ENCODE results near the gene BTD. TPM values are rescaled to one million over a fixed set of nuclear protein-coding genes. Genes with fewer than 3 reads are reported as not detected.

Gene BTD
- total and polyA plus RNA-seq, 10 of the 15 experiments (the other 5 are each of a cell fraction or from before 2014, with no cell fraction given) = 3.4 to 10.3 (median 5.0) TPM

- ATAC-seq (no peak), FAIRE-seq (no peak), DNase-seq (ENCODE audit: low read depth, low spot score) (no peak)
- no peaks in the 10 kb centered on the region for H3K79me2 ChIP-seq (ENCODE audit: control insufficient read depth, insufficient read depth, low read length)
- TF ChIP-seq SUZ12 (IDR thresholded peaks at IDR 0.05; ENCODE audit: unreplicated experiment) (no peak), CHD4 (IDR thresholded peaks at IDR 0.05) (no peak), CEBPB (IDR thresholded peaks at IDR 0.05; ENCODE audit: borderline replicate concordance in 1 of 2, low read depth in 2 of 2, low read length in 2 of 2) (no peak), SIN3A (IDR thresholded peaks at IDR 0.05; ENCODE audit: low read depth, low read length) (no peak), RUNX3 (IDR thresholded peaks at IDR 0.05; ENCODE audit: low read length) (no peak)
- H3K27me3 ChIP-seq (replicated peaks in 1 of 2; ENCODE audit: control insufficient read depth in 2 of 2, insufficient read depth in 2 of 2, low read length in 1 of 2) = no peaks in the 10 kb centered on the region
- in situ Hi-C loops (cut with MboI) (no loop called here), intact Hi-C loops (cut with micrococcal nuclease; ENCODE audit: unreplicated experiment) (no loop called here)
- CTCF ChIA-PET = interaction anchor here (0.7 to 1.2 kb wide), 2 partner anchors 15 to 306 kb away, joined by 3 to 7 read pairs; no protein-coding TSS in a partner anchor
- H3K9me3 ChIP-seq (replicated peaks; ENCODE audit: control insufficient read depth, insufficient read depth, low read length) = no peaks in the 10 kb centered on the region
- no peak overlapping the region for H3K4me2 ChIP-seq (ENCODE audit: control insufficient read depth, insufficient read depth)
- no peak overlapping the region for H3K9ac ChIP-seq (ENCODE audit: control insufficient read depth, insufficient read depth, low read length)
- H2AFZ ChIP-seq (ENCODE audit: control insufficient read depth, low read depth, low read length) = no peak overlapping the region
- BruUV-seq (replicated peaks) = no TSS peak
- POLR2A ChIA-PET = interaction anchor here (0.5 to 0.8 kb wide), 2 partner anchors 25 to 41 kb away, joined by 3 read pairs; no protein-coding TSS in a partner anchor
- RAD21 ChIA-PET (ENCODE audit: unreplicated experiment) = no interaction called here
- 96% methylated on average over 1 of the region's 1 CpG for WGBS (ENCODE audit: insufficient coverage, insufficient replicate concordance, low lambda C conversion rate, missing lambda C conversion rate)
- no peaks in the 10 kb centered on the region for H4K20me1 ChIP-seq (ENCODE audit: control insufficient read depth, insufficient read depth)
- no peak overlapping the region for H3K4me3 ChIP-seq
- no peak overlapping the region for H3K27ac ChIP-seq (ENCODE audit: control insufficient read depth, insufficient read depth)
- H3K4me1 ChIP-seq (ENCODE audit: control insufficient read depth, insufficient read depth, low read length) = no peaks in the 10 kb centered on the region
- H3K36me3 ChIP-seq (ENCODE audit: control insufficient read depth in 2 of 2, insufficient read depth in 2 of 2, low read length in 1 of 2) = no peaks in the 10 kb centered on the region
- SMC1A ChIA-PET (ENCODE audit: uncharacterized antibody, unreplicated experiment) = interaction anchor here (0.7 to 2.0 kb wide), 3 partner anchors 72 to 200 kb away, joined by 3 to 8 read pairs (median 3); no protein-coding TSS in a partner anchor
These were observed 10.5 kb downstream of the BTD start for GRCh38 chr3:15612001-15612400.

- no peaks in the 10 kb centered on the region for H3K79me2 ChIP-seq (ENCODE audit: control insufficient read depth, insufficient read depth, low read length)
- no peaks in the 10 kb centered on the region for H4K20me1 ChIP-seq (ENCODE audit: control insufficient read depth, insufficient read depth)
- H3K27ac ChIP-seq (ENCODE audit: control insufficient read depth, insufficient read depth) = no peak overlapping the region
- FAIRE-seq (no peak), DNase-seq (ENCODE audit: low read depth, low spot score) (no peak), ATAC-seq (no peak)
- intact Hi-C loops (cut with micrococcal nuclease; ENCODE audit: unreplicated experiment) (no loop called here), in situ Hi-C loops (cut with MboI) (no loop called here)
- SMC1A ChIA-PET (ENCODE audit: uncharacterized antibody, unreplicated experiment) = interaction anchor here (1.6 kb wide), 1 partner anchor 11 kb away, joined by 5 read pairs; no protein-coding TSS in a partner anchor
- H3K27me3 ChIP-seq (replicated peaks in 1 of 2; ENCODE audit: control insufficient read depth in 2 of 2, insufficient read depth in 2 of 2, low read length in 1 of 2) = no peaks in the 10 kb centered on the region
- no peaks in the 10 kb centered on the region for H3K36me3 ChIP-seq (ENCODE audit: control insufficient read depth in 2 of 2, insufficient read depth in 2 of 2, low read length in 1 of 2)
- H3K4me1 ChIP-seq (ENCODE audit: control insufficient read depth, insufficient read depth, low read length) = no peaks in the 10 kb centered on the region
- POLR2A ChIA-PET = interaction anchor here (0.6 kb wide), 1 partner anchor 1051 kb away, joined by 3 read pairs; no protein-coding TSS in a partner anchor
- RAD21 ChIA-PET (ENCODE audit: unreplicated experiment) = no interaction called here
- WGBS (ENCODE audit: insufficient coverage, insufficient replicate concordance, low lambda C conversion rate, missing lambda C conversion rate) = 89% methylated on average over 1 of the region's 1 CpG
- peaks cover under 1% of the 10 kb centered on the region; the same call in 1 of the 3 replicates for H3K9me3 ChIP-seq (replicated peaks; ENCODE audit: control insufficient read depth, insufficient read depth, low read length)
- no peak overlapping the region for H3K9ac ChIP-seq (ENCODE audit: control insufficient read depth, insufficient read depth, low read length)
- H2AFZ ChIP-seq (ENCODE audit: control insufficient read depth, low read depth, low read length) = no peak overlapping the region
- no peak overlapping the region for H3K4me2 ChIP-seq (ENCODE audit: control insufficient read depth, insufficient read depth)
- CTCF ChIA-PET = interaction anchor here (0.7 kb wide), 1 partner anchor 1808 kb away, joined by 3 read pairs; no protein-coding TSS in a partner anchor
- BruUV-seq (replicated peaks) = no TSS peak
- H3K4me3 ChIP-seq = no peak overlapping the region
- TF ChIP-seq JUNB (IDR thresholded peaks at IDR 0.05) (no peak), IRF5 (IDR thresholded peaks at IDR 0.05; ENCODE audit: borderline replicate concordance) (no peak), ATF3 (IDR thresholded peaks at IDR 0.05; ENCODE audit: borderline replicate concordance, extremely low read depth, low read depth, low read length) (no peak), BRCA1 (IDR thresholded peaks at IDR 0.05; ENCODE audit: low read depth, low read length) (no peak), GATAD2B (conservative IDR thresholded peaks at IDR 0.05; ENCODE audit: low read depth) (no peak), RAD21 (IDR thresholded peaks at IDR 0.05; ENCODE audit: insufficient read depth, low read depth, low read length) (no peak), RAD51 (IDR thresholded peaks at IDR 0.05) (no peak), SIX5 (IDR thresholded peaks at IDR 0.05; ENCODE audit: low read depth, low read length, severe bottlenecking) (no peak)
- TF ChIP-seq, protein P1, sequence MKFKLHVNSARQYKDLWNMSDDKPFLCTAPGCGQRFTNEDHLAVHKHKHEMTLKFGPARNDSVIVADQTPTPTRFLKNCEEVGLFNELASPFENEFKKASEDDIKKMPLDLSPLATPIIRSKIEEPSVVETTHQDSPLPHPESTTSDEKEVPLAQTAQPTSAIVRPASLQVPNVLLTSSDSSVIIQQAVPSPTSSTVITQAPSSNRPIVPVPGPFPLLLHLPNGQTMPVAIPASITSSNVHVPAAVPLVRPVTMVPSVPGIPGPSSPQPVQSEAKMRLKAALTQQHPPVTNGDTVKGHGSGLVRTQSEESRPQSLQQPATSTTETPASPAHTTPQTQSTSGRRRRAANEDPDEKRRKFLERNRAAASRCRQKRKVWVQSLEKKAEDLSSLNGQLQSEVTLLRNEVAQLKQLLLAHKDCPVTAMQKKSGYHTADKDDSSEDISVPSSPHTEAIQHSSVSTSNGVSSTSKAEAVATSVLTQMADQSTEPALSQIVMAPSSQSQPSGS (IDR thresholded peaks at IDR 0.05; ENCODE audit: low read length) = no peak
These were observed 13.4 kb downstream of the BTD start for GRCh38 chr3:15614958-15615357.
